ENCODE results near the gene CD160.

DNA sequence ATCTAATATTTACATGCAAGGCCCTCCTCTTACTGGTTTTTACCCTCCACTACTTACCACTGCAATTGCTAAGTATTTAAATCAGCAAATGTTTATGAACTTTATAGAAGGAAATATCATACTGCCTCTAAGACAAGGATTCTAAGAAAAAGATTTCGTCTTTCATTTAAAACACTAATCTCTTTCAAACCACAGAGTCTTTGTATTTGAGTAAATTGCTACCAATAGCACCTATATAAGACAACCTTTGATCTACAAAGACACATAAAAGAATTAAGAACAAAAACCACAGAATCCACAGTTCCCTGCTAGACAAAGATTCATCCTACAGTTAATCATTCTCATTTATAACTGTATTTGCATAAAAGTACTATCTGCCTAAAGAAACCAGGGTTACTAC is 67.0 kb downstream of the CD160 start:
- TF ChIP-seq, protein P1, sequence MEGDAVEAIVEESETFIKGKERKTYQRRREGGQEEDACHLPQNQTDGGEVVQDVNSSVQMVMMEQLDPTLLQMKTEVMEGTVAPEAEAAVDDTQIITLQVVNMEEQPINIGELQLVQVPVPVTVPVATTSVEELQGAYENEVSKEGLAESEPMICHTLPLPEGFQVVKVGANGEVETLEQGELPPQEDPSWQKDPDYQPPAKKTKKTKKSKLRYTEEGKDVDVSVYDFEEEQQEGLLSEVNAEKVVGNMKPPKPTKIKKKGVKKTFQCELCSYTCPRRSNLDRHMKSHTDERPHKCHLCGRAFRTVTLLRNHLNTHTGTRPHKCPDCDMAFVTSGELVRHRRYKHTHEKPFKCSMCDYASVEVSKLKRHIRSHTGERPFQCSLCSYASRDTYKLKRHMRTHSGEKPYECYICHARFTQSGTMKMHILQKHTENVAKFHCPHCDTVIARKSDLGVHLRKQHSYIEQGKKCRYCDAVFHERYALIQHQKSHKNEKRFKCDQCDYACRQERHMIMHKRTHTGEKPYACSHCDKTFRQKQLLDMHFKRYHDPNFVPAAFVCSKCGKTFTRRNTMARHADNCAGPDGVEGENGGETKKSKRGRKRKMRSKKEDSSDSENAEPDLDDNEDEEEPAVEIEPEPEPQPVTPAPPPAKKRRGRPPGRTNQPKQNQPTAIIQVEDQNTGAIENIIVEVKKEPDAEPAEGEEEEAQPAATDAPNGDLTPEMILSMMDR (IDR thresholded peaks at IDR 0.05 in 2 of 3, conservative IDR thresholded peaks at IDR 0.05 in 1 of 3; ENCODE audit: control insufficient read depth in 2 of 3, extremely low read depth in 1 of 3, insufficient read depth in 1 of 3, low read depth in 3 of 3, low read length in 3 of 3): no peak
- TF ChIP-seq EP300 (IDR thresholded peaks at IDR 0.05; ENCODE audit: borderline replicate concordance in 1 of 2, control insufficient read depth in 1 of 2, low read depth in 2 of 2, low read length in 2 of 2): no peak
- no peak for TF ChIP-seq POLR2AphosphoS5 (IDR thresholded peaks at IDR 0.05; ENCODE audit: low read length)
- TF ChIP-seq POLR2A (IDR thresholded peaks at IDR 0.05; ENCODE audit: low read depth, low read length): no peak
- TF ChIP-seq NRF1 (conservative IDR thresholded peaks at IDR 0.05; ENCODE audit: low read depth, low read length): no peak
- TF ChIP-seq HCFC1 (IDR thresholded peaks at IDR 0.05; ENCODE audit: low read length): no peak
- no peak for TF ChIP-seq EZH2 (IDR thresholded peaks at IDR 0.05; ENCODE audit: borderline replicate concordance, control insufficient read depth, low read depth, low read length)
- TF ChIP-seq NFIC (IDR thresholded peaks at IDR 0.05; ENCODE audit: low read depth, low read length): no peak
- TF ChIP-seq IRF4 (IDR thresholded peaks at IDR 0.05; ENCODE audit: low read depth, low read length): no peak
- no peak for TF ChIP-seq CBFB (IDR thresholded peaks at IDR 0.05; ENCODE audit: low read depth)
- TF ChIP-seq PAX5 (IDR thresholded peaks at IDR 0.05; ENCODE audit: borderline replicate concordance, low read depth, low read length): no peak
- TF ChIP-seq, protein P2, sequence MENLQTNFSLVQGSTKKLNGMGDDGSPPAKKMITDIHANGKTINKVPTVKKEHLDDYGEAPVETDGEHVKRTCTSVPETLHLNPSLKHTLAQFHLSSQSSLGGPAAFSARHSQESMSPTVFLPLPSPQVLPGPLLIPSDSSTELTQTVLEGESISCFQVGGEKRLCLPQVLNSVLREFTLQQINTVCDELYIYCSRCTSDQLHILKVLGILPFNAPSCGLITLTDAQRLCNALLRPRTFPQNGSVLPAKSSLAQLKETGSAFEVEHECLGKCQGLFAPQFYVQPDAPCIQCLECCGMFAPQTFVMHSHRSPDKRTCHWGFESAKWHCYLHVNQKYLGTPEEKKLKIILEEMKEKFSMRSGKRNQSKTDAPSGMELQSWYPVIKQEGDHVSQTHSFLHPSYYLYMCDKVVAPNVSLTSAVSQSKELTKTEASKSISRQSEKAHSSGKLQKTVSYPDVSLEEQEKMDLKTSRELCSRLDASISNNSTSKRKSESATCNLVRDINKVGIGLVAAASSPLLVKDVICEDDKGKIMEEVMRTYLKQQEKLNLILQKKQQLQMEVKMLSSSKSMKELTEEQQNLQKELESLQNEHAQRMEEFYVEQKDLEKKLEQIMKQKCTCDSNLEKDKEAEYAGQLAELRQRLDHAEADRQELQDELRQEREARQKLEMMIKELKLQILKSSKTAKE (IDR thresholded peaks at IDR 0.05; ENCODE audit: low read depth, poor library complexity, severe bottlenecking): no peak
- TF ChIP-seq, protein P3, sequence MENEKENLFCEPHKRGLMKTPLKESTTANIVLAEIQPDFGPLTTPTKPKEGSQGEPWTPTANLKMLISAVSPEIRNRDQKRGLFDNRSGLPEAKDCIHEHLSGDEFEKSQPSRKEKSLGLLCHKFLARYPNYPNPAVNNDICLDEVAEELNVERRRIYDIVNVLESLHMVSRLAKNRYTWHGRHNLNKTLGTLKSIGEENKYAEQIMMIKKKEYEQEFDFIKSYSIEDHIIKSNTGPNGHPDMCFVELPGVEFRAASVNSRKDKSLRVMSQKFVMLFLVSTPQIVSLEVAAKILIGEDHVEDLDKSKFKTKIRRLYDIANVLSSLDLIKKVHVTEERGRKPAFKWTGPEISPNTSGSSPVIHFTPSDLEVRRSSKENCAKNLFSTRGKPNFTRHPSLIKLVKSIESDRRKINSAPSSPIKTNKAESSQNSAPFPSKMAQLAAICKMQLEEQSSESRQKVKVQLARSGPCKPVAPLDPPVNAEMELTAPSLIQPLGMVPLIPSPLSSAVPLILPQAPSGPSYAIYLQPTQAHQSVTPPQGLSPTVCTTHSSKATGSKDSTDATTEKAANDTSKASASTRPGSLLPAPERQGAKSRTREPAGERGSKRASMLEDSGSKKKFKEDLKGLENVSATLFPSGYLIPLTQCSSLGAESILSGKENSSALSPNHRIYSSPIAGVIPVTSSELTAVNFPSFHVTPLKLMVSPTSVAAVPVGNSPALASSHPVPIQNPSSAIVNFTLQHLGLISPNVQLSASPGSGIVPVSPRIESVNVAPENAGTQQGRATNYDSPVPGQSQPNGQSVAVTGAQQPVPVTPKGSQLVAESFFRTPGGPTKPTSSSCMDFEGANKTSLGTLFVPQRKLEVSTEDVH (IDR thresholded peaks at IDR 0.05; ENCODE audit: low read depth, partially characterized antibody): no peak

All from GM12878 (cell line).